Activated CD4-positive, alpha-beta T cell treated with anti-CD3 and anti-CD28 coated beads, Interleukin-10, Interleukin-2, amounts not matched to agents 100 ng/mL and 50 ng/mL, durations not matched to agents 16 hours and 8 hours (primary cell): ENCODE data around the gene PC.
A peak's percentile ranks its signal among the peaks of the same experiment; 100 is the strongest.

ENCODE experiments used
- DNase-seq: peaks from one replicate; pipeline ENCODE4 v3.0.0-alpha.2; 2020

Gene PC

DNA sequence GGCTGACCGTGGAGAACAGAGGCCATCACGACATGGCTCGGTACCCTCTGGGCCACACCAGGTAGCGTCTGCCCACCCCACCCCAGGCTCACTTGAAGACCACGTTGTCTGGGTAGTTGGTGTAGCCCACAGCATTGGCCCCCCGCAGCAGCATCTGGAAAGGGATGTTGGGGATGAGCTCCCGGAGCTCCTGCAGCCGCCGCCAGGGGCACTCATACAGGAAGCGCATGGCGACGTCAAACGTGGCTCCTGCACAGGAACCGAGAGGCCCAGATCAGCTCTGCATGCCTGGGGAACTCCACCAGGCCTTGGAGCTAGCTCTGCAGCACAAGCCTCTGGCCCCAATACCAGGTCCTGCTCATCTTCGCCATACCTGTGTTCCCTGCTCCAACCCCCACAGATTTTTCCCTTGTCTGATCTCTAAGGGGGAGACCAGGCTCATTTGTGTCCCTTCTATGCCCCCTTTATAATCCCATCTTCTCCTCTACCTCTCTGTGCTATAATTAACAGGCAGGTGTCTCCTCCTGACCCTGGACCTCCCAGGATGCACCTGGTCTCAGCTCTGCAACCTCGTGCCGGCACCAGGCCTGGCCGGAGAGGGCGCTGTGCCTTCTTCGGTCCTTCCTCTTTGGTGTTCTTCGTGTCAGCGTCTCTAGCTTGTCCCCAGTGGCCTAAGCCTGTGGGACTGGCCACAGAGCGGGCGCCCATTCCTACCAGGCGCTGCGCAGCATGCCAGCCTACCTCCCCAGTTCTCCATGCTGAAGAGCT, 106.3 kb downstream of the PC start:
- peak; percentile 52 for DNase-seq

DNA sequence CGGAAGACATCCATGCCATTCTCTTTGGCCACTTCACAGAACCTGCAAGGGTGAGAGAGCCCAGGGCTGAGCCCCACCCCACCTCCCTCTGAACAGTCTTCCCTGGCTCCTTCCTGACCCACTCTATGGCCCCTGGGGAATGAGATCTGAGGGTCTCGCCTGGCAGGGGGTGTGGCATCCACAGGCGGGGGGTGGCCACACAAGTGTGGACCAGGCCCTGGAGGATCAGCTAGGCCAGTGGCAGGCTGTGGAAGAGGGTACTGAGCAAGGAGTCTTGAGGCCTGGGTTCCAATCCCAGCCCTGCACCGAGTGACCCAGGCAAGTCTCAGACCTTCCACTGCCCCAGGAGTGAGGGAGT, 107.0 kb downstream of the PC start:
- no peak for DNase-seq

DNA sequence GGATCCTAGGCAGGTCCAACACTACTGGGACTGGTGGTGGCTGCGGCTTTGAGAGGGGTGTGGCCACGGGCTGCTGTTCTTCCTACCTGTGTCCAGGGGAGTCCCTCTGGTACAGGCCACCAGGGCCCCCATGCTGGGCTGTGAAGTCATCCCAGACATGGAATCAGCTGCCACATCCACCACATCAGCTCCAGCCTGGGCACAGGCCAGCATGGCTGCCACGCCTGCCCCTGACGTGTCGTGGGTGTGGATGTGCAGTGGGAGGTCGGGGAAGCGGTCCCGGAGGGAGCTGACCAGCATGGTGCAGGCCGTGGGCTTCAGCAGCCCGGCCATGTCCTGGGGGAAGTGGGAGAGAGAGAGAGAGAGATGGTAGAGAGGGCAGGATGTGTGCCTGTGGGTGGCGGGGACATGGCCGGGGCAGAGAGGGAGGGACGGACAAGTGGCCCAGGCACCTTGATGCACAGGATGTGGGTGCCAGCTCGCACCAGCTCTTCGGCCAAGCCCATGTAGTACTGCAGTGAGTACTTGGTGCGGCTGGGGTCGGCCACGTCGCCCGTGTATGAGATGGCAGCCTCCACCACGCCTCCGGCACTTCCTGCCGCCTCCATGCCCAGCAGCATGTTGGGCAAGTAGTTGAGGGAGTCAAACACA, 107.5 kb downstream of the PC start:
- no peak for DNase-seq

DNA sequence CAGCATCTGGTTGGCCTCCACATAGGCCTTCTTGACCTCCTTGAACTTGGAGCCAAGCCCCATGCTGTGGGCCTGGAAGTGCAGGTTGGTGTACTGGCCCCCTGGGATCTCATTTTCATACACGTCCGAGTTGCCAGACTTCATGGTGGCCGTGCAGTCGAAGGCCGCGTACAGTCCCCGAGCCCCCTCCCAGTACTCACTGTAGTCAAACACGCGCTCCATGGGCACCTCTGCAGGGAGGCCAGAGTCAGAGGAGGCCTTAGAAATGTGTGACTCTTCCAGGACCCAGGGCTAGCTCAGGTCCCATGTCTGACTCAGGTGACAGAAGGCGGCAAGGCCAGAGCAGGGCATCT, 108.0 kb downstream of the PC start:
- DNase-seq: no peak

DNA sequence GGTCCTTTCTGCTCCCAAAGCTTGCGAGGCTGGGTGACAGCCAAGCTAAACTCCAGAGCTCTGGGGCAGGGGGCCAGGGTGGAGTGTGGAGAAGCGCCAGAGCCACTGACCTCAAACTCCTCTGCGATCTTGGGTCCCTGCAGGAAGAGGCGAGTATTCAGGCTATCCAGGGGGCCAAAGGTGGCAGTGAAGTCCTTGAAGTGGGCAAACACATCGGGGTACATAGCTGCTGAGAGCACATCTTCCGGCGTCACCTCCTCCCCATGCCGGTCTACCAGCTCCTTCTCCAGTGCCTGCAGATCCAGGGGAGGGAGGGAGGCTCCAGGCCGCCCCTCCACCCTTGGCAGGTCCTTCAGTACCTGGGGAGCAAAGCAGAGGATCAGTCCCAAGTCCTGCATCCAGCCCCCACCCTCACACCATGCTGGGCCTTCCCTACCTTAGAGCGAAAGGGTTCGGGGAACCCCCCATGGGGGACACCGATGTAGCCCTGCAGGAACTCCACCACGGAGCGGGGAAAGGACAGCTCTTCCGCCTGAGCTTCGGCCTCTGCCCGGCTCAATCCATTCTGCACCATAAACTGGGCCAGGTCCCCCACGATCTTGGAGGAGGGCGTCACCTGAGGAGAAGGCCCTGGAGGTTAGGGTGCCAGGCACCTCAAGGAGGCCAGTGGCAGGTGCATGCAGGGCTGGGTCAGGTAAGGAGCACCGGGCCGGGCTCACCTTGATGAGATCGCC, 108.5 kb downstream of the PC start:
- no peak for DNase-seq

DNA sequence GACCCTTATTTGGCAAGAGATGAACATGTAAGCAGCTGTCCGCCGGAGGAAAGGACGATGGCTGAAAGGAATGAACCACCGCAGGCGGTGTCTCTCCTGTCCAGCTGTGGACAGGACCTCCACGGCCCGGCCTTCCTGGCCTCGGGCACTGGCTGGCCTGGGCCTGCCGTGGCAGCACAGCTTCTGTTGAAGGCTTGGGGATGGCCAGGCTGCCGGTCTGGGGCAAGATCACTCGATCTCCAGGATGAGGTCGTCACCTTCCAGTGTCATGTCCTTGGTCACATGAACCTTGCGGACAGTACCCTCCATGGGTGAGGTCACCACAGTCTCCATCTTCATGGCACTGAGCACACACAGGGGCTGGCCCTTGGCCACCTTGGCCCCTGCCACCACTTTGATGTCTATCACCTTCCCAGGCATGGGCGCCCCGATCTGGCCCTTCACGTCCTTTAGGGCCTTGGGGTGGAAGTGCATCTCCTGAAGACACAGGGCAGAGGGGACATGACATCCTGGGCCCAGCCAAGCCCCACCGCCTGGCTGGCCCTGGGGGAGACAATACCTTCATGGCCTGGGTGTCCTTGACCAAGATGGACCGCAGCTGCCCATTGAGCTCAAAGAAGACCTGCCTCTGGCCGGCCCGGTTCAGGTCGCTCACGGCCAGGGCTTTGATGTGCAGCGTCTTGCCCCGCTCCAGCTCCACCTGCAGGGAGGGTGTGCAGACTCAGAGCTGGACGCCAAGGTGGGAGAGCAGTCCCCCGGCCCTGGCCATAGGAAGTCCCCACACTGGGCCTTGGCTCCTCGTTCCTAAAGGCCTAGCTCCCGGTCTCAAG, 109.3 kb downstream of the PC start:
- DNase-seq: no peak

DNA sequence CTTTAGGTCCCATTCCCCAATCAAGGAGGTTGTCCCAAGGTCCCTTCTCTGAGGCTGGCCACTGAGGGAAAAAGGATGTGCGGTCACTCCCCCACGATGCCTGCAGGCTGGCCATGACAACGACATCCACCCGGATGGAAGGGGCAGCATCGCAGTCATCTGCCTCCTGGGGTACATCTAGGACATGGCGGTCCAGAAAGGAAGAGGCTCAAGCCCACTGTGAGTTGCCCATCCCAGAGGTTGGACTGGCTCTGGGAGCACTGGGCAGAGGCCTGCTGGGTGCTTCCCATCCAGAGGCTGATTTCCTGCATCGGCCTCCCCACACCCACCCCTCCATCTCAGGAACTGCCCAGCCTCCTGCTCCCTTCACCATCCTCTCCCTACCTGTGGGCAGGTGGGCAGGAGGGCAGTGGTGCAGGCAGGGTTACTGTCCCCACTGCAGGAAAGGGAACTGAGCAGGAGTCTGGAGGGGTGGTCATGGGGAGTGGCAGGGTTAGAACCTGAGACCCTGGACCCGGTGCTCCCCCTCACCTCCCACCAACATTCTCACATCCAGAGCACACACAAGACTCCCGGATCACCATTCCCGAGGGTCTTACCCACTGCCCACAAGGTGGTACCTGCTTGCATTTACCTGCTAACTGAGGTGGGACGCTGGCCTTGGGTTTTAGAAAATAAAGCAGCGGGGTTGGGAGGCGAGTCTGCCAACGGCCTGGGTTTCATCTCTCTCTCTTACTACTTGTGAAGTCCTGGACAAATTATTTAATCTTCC, 110.5 kb downstream of the PC start:
- DNase-seq: no peak

DNA sequence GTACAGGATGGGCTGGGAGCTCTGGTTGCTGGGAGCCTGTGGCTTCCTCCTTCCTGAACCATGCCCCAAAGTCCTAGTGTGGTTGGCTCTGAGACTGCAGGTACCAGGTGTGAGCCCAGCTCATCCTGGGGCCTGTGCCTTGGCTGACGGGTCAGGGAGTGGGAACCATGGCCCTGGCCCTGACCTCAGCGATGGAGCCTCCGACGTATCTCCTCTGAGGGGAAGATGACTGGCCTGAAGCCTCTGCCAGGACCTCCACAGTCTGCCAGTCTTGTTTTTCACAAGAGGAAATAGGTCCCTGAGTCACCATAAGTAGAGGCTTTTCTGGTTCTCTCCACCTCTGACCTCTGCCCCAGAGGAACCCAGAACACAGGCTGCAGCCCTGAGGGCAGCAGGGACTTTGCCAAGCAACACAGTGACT, 111.5 kb downstream of the PC start:
- no peak for DNase-seq

DNA sequence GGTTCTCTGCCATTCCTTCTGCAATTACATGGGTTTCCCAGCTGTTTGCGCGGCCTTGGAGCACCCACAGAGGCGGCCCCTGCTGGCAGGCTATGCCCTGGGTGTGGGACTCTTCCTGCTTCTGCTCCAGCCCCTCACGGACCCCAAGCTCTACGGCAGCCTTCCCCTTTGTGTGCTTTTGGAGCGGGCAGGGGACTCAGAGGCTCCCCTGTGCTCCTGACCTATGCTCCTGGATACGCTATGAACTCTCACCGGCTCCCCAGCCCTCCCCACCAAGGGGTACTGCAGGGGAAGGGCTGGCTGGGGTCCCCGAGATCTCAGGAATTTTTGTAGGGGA, 112.3 kb downstream of the PC start:
- no peak for DNase-seq

DNA sequence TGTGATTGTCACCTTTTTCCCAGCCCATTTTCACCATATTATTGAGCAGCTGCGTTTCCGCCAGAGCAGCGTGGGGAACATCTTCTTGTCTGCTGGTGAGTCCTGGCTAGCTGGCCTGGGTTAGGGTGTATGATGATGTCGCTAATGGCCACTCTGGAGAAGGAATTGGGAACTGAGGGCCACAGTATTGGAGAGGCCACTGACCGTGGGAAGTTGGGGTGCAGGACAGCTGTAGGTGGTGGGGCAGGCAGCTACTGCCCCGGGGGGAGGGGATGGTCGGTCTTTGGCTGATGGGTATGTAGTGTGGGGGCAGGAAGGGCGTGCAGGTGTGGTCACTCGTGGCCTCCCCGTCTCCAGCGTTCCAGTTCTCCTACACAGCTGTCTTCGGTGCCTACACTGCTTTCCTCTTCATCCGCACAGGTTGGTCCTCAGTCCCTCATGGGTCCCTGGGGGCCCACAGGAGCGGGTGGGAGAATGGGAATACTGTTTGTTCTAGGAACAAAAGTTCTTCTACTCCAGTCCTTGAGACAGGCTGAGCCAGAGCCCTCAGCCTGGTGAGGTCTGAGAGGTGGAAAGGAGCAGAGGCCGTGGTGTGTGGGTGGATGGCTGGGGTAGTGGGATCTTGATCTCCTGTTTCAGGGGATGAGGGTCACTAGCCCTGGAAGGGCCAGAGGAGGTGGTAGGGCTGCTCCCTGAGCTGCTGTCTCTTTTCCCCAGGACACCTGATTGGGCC, 112.9 kb downstream of the PC start:
- no peak for DNase-seq

DNA sequence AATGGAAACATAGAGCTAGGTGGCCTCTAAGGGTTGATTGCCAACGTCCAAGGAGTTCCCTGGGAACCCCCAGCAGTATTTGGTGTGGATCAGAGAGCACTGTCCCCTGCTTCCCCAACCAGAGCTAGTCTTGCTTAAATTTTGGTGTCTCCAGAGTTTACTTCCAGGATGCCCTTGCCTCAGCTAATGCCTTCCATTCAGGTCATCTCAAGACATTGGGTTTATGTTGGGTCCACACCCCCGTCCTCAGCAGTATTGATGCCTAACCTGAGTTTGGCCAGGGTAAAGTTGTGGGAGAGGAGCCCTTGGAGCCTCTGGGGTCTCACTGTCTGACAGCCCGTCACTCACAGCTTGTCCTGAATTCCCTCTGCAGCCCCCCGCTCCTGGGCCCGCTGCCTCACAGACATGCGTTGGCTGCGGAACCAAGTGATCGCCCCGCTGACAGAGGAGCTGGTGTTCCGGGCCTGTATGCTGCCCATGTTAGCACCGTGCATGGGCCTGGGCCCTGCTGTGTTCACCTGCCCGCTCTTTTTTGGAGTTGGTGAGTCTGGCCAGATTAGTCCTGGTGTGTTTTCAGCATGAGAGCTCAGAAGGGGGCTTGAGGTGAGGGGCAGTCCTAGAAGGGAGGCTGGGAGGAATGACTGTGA, 113.6 kb downstream of the PC start:
- DNase-seq: no peak

DNA sequence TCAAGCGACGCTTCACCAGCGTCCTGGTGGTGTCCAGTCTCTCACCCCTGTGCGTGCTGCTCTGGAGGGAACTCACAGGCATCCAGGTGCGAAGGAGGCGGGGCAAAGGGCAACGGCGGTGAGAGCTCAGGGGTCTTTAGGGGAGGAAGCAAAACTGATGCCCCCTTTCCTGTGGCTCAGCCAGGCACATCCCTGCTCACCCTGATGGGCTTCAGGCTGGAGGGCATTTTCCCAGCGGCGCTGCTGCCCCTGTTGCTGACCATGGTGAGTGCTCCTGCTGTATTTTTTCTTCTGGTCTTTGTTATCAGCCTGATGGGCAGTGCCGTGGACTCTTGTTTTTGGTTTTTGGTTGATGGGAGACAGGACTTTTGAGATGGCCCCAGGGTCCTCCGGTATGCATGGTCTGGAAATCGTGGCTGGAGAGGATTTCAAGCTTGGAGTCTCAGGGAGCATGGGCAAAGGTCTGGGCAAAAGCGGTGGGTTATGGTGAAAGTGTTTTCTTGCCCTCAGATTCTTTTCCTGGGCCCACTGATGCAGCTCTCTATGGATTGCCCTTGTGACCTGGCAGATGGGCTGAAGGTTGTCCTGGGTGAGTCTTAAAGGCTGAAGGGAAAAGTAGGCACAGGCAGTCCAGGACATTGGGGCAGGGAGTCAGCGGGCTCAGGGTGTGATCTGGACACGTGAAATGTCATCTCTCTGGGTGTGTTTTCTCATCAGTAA, 114.2 kb downstream of the PC start:
- no peak for DNase-seq

DNA sequence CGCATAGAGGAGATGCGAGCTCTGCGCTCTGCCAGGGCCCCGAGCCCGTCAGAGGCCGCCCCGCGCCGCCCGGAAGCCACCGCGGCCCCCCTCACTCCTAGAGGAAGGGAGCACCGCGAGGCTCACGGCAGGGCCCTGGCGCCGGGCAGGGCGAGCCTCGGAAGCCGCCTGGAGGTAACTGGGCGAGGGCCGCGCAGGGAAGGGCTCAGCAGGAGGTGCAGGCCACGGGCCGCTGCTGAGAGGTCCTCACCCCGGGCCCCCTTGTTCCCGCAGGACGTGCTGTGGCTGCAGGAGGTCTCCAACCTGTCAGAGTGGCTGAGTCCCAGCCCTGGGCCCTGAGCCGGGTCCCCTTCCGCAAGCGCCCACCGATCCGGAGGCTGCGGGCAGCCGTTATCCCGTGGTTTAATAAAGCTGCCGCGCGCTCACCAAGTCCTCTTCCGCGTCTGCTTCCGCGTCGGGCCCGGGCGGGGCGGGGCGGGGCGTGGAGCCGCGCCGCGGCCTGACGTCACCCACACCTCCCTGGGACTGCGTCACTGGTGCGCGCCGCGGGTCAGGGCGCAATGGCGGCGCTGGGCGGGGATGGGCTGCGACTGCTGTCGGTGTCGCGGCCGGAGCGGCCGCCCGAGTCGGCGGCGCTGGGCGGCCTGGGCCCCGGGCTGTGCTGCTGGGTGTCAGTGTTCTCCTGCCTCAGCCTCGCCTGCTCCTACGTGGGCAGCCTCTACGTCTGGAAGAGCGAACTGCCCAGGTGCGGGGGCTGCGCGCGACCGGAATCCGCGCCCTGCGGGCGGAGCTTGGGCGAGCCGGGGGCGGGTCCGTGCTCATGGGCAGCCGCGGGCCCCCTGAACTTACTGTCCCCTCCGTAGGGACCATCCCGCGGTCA, 115.0 kb downstream of the PC start, which contains the start of gene RCE1:
TSS of gene RCE1 (plus strand) at position 546 of the 880 bp plus-strand sequence. CDS start at position 561, 15 bp downstream.
- DNase-seq: peak; percentile 95

DNA sequence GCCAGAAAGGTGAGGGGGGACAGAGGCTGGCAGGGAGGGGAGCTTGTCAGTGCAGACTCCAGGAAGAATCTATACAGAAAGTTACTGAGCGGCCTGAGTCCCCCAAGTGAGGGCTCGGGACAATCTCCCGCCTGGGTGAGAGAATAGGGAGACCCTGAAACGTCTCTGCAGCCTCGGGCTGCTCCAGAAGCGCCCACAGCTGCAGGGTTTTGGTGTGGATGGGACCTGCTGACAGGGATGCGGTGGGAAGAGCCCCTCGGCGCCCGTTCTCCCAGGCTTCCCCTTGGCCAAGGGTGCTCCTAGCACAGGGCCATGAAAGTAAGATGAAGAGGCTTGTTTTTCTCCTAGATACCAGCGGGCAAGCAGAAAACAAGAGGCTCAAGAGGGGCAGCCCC, 115.7 kb downstream of the PC start:
- DNase-seq: no peak

DNA sequence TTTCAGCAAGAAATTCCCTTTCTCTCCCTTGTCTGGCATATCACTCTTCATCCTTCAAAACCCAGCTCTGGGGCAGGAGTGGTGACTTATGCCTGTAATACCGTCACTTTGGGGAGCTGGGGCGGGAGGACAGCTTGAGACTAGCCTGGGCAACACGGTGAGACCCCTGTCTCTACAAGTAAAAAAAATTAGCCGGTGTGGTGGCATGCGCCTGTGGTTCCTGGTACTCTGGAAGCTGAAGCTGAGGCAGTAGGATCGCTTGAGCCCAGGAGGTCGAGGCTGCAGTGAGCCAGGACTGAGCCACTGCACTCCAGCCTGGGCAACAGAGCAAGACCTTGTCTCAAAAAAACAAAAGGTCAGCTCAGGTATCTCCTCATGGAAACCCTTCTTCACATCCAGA, 116.3 kb downstream of the PC start:
- no peak for DNase-seq

DNA sequence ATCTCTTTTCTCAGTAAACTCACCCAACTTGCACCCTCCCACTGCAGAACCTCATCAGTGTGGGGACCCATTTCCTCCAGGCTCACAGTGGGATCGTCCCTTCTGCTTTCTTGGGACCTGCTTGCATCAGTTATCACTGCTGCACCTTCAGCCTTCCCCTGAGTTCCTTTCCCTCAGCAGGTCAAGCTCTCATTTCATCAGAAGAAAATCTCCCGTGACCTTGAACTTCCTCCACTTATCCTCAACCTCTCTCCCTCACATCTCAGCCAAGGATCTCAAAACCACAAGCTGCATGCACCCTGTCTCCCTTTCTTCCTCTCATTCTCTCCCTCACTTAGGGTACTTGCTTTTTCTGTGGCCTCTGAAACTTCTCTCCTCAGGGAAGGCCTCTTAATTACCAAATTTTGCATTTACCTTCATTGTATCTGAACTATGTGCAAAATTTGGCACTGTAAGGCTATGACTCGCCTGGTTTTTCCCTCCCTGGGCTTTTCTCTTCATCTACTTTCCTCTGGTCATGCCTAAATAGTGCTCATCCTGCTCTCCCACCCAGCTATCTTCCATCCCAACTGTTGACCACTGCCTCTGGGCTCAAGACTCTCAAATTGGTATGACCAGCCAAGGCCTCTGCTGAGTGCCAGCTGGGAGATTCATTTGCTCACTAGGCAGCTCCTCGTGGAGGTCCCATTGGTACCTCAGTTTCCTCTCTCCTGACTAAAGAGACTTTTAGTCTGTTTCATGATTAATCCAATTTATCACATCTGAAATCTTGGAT, 117.7 kb downstream of the PC start:
- DNase-seq: no peak

DNA sequence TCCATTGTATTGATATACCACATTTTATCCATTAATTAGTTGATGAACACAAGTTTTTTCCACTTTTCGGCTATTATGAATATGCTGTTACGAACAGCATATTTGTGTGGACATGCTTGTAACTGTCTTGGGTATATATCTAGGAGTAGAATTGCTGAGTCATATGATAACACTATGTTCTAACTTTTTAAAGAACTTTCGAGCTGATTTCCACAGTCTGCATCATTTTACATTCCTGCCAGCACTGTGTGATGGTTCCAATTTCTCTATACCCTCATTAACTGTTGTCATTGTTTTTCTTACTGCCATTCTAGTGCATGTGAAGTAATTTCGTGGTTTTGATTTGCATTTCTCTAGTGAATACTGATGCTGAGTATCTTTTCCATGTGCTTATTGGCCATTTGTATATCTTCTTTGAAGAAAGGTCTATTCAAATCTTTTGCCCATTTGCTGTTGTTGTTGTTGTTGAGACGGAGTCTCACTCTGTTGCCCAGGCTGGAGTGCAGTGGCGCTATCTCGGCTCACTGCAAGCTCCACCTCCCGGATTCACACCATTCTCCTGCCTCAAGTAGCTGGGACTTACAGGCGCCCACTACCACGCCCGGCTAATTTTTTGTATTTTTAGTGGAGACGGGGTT, 122.3 kb downstream of the PC start:
- DNase-seq: no peak

DNA sequence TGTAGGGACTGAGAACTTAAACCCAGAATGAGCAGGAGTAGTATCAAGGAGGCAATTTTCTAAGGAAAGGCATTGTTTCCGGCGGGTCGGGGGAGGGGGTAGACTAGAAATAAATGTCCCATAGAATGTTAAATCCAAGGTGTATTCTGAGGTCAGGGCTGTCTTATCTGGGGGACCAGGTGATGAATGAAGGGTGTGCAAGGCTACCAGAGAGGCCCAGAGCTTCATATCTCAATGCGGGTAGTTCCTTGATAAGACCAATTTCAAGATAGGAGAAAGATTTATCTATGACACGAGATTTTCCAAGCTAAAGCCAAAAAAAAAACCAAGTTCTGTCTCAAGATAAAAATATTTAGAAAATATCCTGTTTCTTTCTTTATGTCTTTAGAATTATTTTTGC, 123.2 kb downstream of the PC start:
- DNase-seq: no peak
